ENCODE data around the gene UBTF. TPM values are rescaled to one million over a fixed set of nuclear protein-coding genes. Genes with fewer than 3 reads are reported as not detected.

Gene UBTF
- total RNA-seq, 1 donor, result 49.6 TPM

- no peak overlapping the region for H3K27ac ChIP-seq (ENCODE audit: low read depth, low read length)
Observed at GRCh38 chr17:44260296-44260695, 40.8 kb upstream of the UBTF start.

GRCh38 chr17:44258811-44259351 lies 39.4 kb upstream of the UBTF start:
- H4K20me1 ChIP-seq (ENCODE audit: insufficient read depth, low read length), result no peaks in the 10 kb centered on the region
- H3K36me3 ChIP-seq (ENCODE audit: insufficient read depth, low read length), result no peaks in the 10 kb centered on the region
- no peaks in the 10 kb centered on the region for H3K79me2 ChIP-seq (ENCODE audit: insufficient read depth, low read length)
- H3K27ac ChIP-seq (ENCODE audit: low read depth, low read length), result no peak overlapping the region
- H3K4me2 ChIP-seq (ENCODE audit: insufficient read depth, low read length), result no peak overlapping the region
- no peaks in the 10 kb centered on the region for H3K9me3 ChIP-seq (ENCODE audit: low read depth, low read length)
- no peak overlapping the region for H3K4me3 ChIP-seq (ENCODE audit: insufficient read depth, low read length)
- no peaks in the 10 kb centered on the region for H3K27me3 ChIP-seq (ENCODE audit: insufficient read depth, low read length)
- peak; percentile 76 for DNase-seq (ENCODE audit: insufficient read length, low spot score, missing footprints)
- no peak overlapping the region for H2AFZ ChIP-seq (ENCODE audit: low read length)
- no peak for TF ChIP-seq CTCF (IDR thresholded peaks at IDR 0.05; ENCODE audit: extremely low read depth, low read depth, low read length)
- no peaks in the 10 kb centered on the region for H3K4me1 ChIP-seq (ENCODE audit: insufficient read depth, low read length)

More at GRCh38 chr17:44260296-44260695, 40.8 kb upstream of the UBTF start:
- Histone ChIP-seq H3K4me3 (ENCODE audit: insufficient read depth, low read length) (no peak overlapping the region), H3K9me3 (ENCODE audit: low read depth, low read length) (no peaks in the 10 kb centered on the region), H2AFZ (ENCODE audit: low read length) (no peak overlapping the region), H3K4me2 (ENCODE audit: insufficient read depth, low read length) (no peak overlapping the region), H3K79me2 (ENCODE audit: insufficient read depth, low read length) (no peaks in the 10 kb centered on the region), H3K4me1 (ENCODE audit: insufficient read depth, low read length) (no peaks in the 10 kb centered on the region), H3K36me3 (ENCODE audit: insufficient read depth, low read length) (no peaks in the 10 kb centered on the region), H4K20me1 (ENCODE audit: insufficient read depth, low read length) (no peaks in the 10 kb centered on the region), H3K27me3 (ENCODE audit: insufficient read depth, low read length) (no peaks in the 10 kb centered on the region)
- no peak for TF ChIP-seq CTCF (IDR thresholded peaks at IDR 0.05; ENCODE audit: extremely low read depth, low read depth, low read length)
- peak; percentile 78 for DNase-seq (ENCODE audit: insufficient read length, low spot score, missing footprints)

- no peaks in the 10 kb centered on the region for H3K9me3 ChIP-seq (ENCODE audit: low read depth, low read length)
- TF ChIP-seq CTCF (IDR thresholded peaks at IDR 0.05; ENCODE audit: extremely low read depth, low read depth, low read length), result no peak
- H3K79me2 ChIP-seq (ENCODE audit: insufficient read depth, low read length), result no peaks in the 10 kb centered on the region
- H3K27me3 ChIP-seq (ENCODE audit: insufficient read depth, low read length), result no peaks in the 10 kb centered on the region
- H3K4me3 ChIP-seq (ENCODE audit: insufficient read depth, low read length), result no peak overlapping the region
- peak; percentile 82 for DNase-seq (ENCODE audit: insufficient read length, low spot score, missing footprints)
- no peaks in the 10 kb centered on the region for H3K4me1 ChIP-seq (ENCODE audit: insufficient read depth, low read length)
- H3K4me2 ChIP-seq (ENCODE audit: insufficient read depth, low read length), result no peak overlapping the region
- no peaks in the 10 kb centered on the region for H3K36me3 ChIP-seq (ENCODE audit: insufficient read depth, low read length)
- no peak overlapping the region for H3K27ac ChIP-seq (ENCODE audit: low read depth, low read length)
- no peak overlapping the region for H2AFZ ChIP-seq (ENCODE audit: low read length)
- no peaks in the 10 kb centered on the region for H4K20me1 ChIP-seq (ENCODE audit: insufficient read depth, low read length)
Observed at GRCh38 chr17:44257815-44258760, 38.6 kb upstream of the UBTF start.

- Histone ChIP-seq H2AFZ (ENCODE audit: low read length) (no peak overlapping the region), H4K20me1 (ENCODE audit: insufficient read depth, low read length) (no peaks in the 10 kb centered on the region), H3K79me2 (ENCODE audit: insufficient read depth, low read length) (no peaks in the 10 kb centered on the region), H3K4me1 (ENCODE audit: insufficient read depth, low read length) (no peaks in the 10 kb centered on the region), H3K9me3 (ENCODE audit: low read depth, low read length) (no peaks in the 10 kb centered on the region), H3K4me3 (ENCODE audit: insufficient read depth, low read length) (no peak overlapping the region), H3K27ac (ENCODE audit: low read depth, low read length) (no peak overlapping the region), H3K36me3 (ENCODE audit: insufficient read depth, low read length) (no peaks in the 10 kb centered on the region), H3K4me2 (ENCODE audit: insufficient read depth, low read length) (no peak overlapping the region), H3K27me3 (ENCODE audit: insufficient read depth, low read length) (no peaks in the 10 kb centered on the region)
- peak; percentile 73 for DNase-seq (ENCODE audit: insufficient read length, low spot score, missing footprints)
- no peak for TF ChIP-seq CTCF (IDR thresholded peaks at IDR 0.05; ENCODE audit: extremely low read depth, low read depth, low read length)
Observed at GRCh38 chr17:44256671-44257070, 37.2 kb upstream of the UBTF start.
